HepG2 (cell line): ENCODE data around the gene AMOTL1. TPM values are rescaled to one million over a fixed set of nuclear protein-coding genes. Genes with fewer than 3 reads are reported as not detected.

ENCODE experiments used
- ATAC-seq: fragments of 200-7000 bp; cut with Tn5 transposase; 3 replicates; pipeline ENCODE4 v1.9.1; 2020; ENCODE audit warnings: mild to moderate bottlenecking, moderate library complexity
- BruUV-seq: library from RNA; stranded (reverse); fragments of 400-500 nt; replicated peaks from 2 replicates; lab custom pipeline; 2021; lab: Mats Ljungman, UMichigan
- CTCF ChIA-PET: fragments of 300-600 bp; formaldehyde crosslinking; extraction: SDS; loops from one replicate; lab custom pipeline; 2021; ENCODE audit warnings: low total read pairs, inconsistent platforms, low intra/inter-chr PET ratio; lab: Yijun Ruan, JAX
- POLR2A ChIA-PET: fragments of 350-600 bp; sonication (Branson Sonifier 250); formaldehyde crosslinking; loops from one replicate; lab custom pipeline; 2020; ENCODE audit warnings: antibody characterized with exemption, inconsistent platforms; lab: Yijun Ruan, JAX
- DNase-seq: peaks from one replicate; pipeline ENCODE4 v3.0.0-alpha.2; 2015; ENCODE audit warnings: low spot score
- FAIRE-seq: peaks from 3 replicates; lab custom pipeline; 2011; peaks lifted over from hg19 to GRCh38; lab: Jason Lieb, UNC
- H2AFZ ChIP-seq: one replicate; pipeline ENCODE4 v1.6.1; 2011; ENCODE audit warnings: low read length, inconsistent platforms
- H3K27ac ChIP-seq: fragments of 300-600 bp; 3 replicates; pipeline ENCODE4 v1.8.0; 2011; ENCODE audit warnings: mixed run types, mild to moderate bottlenecking, mixed read lengths, low read length, inconsistent platforms; ENCODE audit not compliant: insufficient read depth; ENCODE audit errors: extremely low read length
- H3K27me3 ChIP-seq, 2 experiments: fragments of 200-600 bp in 1 of 2; 2 replicates in 1 of 2; 3 replicates in 1 of 2; pipeline versions ENCODE4 v1.6.0 to v1.8.0; 2011; ENCODE audit warnings: low read length in 2 of 2, mild to moderate bottlenecking in 2 of 2, moderate library complexity in 2 of 2, inconsistent platforms in 1 of 2; ENCODE audit not compliant: insufficient read depth in 2 of 2, control insufficient read depth in 1 of 2
- H3K36me3 ChIP-seq, 2 experiments: fragments of 200-600 bp in 1 of 2; replicated peaks in 1 of 2; 2 replicates in 1 of 2; 3 replicates in 1 of 2; pipeline versions ENCODE4 v1.5.1 to v1.8.0; 2011; ENCODE audit warnings: low read length in 2 of 2, inconsistent platforms in 1 of 2; ENCODE audit not compliant: insufficient read depth in 2 of 2, control insufficient read depth in 1 of 2
- H3K4me1 ChIP-seq: 2 replicates; pipeline ENCODE4 v1.5.1; 2012; ENCODE audit warnings: low read length, inconsistent platforms; ENCODE audit not compliant: insufficient read depth
- H3K4me2 ChIP-seq: 2 replicates; pipeline ENCODE4 v1.6.0; 2011; ENCODE audit warnings: low read depth, low read length, inconsistent platforms
- H3K4me3 ChIP-seq, 3 experiments: fragments of 200-600 bp in 1 of 3; sonication (generic), shearing (Covaris generic) in 1 of 3; replicated peaks in 1 of 3; 2 replicates each; pipeline ENCODE4 v1.5.1; 2011 to 2016; ENCODE audit warnings: low read length in 3 of 3, inconsistent platforms in 2 of 3, low read depth in 2 of 3, mild to moderate bottlenecking in 2 of 3, control low read depth in 1 of 3, mixed read lengths in 1 of 3; ENCODE audit not compliant: insufficient read depth in 1 of 3
- H3K79me2 ChIP-seq: one replicate; pipeline ENCODE4 v1.6.1; 2011; ENCODE audit warnings: low read length, inconsistent platforms; ENCODE audit not compliant: insufficient read depth
- H3K9ac ChIP-seq: 2 replicates; pipeline ENCODE4 v1.6.0; 2011; ENCODE audit warnings: mild to moderate bottlenecking, low read depth, low read length, inconsistent platforms; ENCODE audit not compliant: insufficient read depth
- H3K9me3 ChIP-seq: 2 replicates; pipeline ENCODE4 v1.5.1; 2012; ENCODE audit warnings: mild to moderate bottlenecking, low read length
- H4K20me1 ChIP-seq: 2 replicates; pipeline ENCODE4 v1.6.0; 2011; ENCODE audit warnings: inconsistent platforms, mild to moderate bottlenecking, low read length, moderate library complexity; ENCODE audit not compliant: insufficient read depth
- IRF2 ChIP-seq: IDR thresholded peaks from 2 replicates; pipeline ENCODE4 v1.6.1; 2018; ENCODE audit warnings: missing genetic modification reagents, missing compliant biosample characterization
- KLF9 ChIP-seq: IDR thresholded peaks from 2 replicates; pipeline ENCODE4 v1.6.1; 2016; ENCODE audit warnings: low read depth
- MBD4 ChIP-seq: IDR thresholded peaks from 2 replicates; pipeline ENCODE4 v1.6.1; 2012; ENCODE audit warnings: low read length, inconsistent platforms, borderline replicate concordance
- PHF8 ChIP-seq: sonication (generic); formaldehyde crosslinking; IDR thresholded peaks from 2 replicates; pipeline ENCODE4 v1.5.0; 2020; ENCODE audit warnings: missing genetic modification reagents
- RFXANK ChIP-seq: IDR thresholded peaks from 2 replicates; pipeline ENCODE4 v1.6.1; 2016
- SETDB1 ChIP-seq: sonication (generic); formaldehyde crosslinking; IDR thresholded peaks from 2 replicates; pipeline ENCODE4 v1.5.1; 2020; ENCODE audit warnings: missing genetic modification reagents, mild to moderate bottlenecking, borderline replicate concordance
- SKI ChIP-seq: fragments of 450-650 bp; IDR thresholded peaks from one replicate; pipeline ENCODE4 v1.6.1; 2018; ENCODE audit warnings: mild to moderate bottlenecking; ENCODE audit not compliant: partially characterized antibody
- SMYD3 ChIP-seq: sonication (generic); formaldehyde crosslinking; IDR thresholded peaks from 2 replicates; pipeline ENCODE4 v1.8.1; 2023; ENCODE audit warnings: mild to moderate bottlenecking, missing genetic modification reagents
- ZBTB42 ChIP-seq: sonication (generic); formaldehyde crosslinking; IDR thresholded peaks from 2 replicates; pipeline ENCODE4 v1.5.0; 2020; ENCODE audit warnings: mild to moderate bottlenecking, missing genetic modification reagents
- ZFP36L1 ChIP-seq: sonication (generic); formaldehyde crosslinking; IDR thresholded peaks from 2 replicates; pipeline ENCODE4 v1.8.0; 2022; ENCODE audit warnings: mild to moderate bottlenecking, missing genetic modification reagents, moderate library complexity
- ZNF468 ChIP-seq: sonication (generic); formaldehyde crosslinking; IDR thresholded peaks from 2 replicates; pipeline ENCODE4 v1.8.0; 2022; ENCODE audit warnings: mild to moderate bottlenecking, moderate library complexity, missing genetic modification reagents
- WGBS: methylation state at CpG from one replicate; pipeline ENCODE4 v1.1.6; 2017; ENCODE audit warnings: low lambda C conversion rate; 5-methylcytosine and 5-hydroxymethylcytosine counted together
- in situ Hi-C: cut with HindIII; loops from 2 replicates; pipeline ENCODE4 v1.10.0; 2017; ENCODE audit warnings: low pct_unique_long_range_greater_than_20kb; ENCODE audit not compliant: extremely low pct_ligation_motif_present
- intact Hi-C: fragments of 100-400 bp; cut with micrococcal nuclease; formaldehyde crosslinking; loops from one replicate; pipeline ENCODE4 v1.10.0; 2022; ENCODE audit not compliant: unreplicated experiment
- polyA plus RNA-seq, 8 experiments: library from polyadenylated mRNA; depleted of rRNA in 3 of 8; stranded (reverse) in 7 of 8; unstranded in 1 of 8; fragments of >200 nt; fragmentation: Illumina TruSeq in 4 of 8; extraction: Trizol in 4 of 8; gene quantifications; 2 replicates each; pipeline versions ENCODE4 v1.2.1 to v1.2.3, GENCODE V29; 2011 to 2016; ENCODE audit warnings: low read depth in 4 of 8, missing spikeins in 1 of 8, mixed read lengths in 1 of 8; ENCODE audit not compliant: insufficient read depth in 1 of 8
- total RNA-seq, 5 experiments: library from RNA; depleted of rRNA; stranded (reverse); fragments of >200 nt; fragmentation: Illumina TruSeq; extraction: Trizol; gene quantifications; 2 replicates each; pipeline ENCODE4 v1.2.3, GENCODE V29; 2016; ENCODE audit warnings: low read depth in 1 of 5
- TF ChIP-seq, protein P1 (sequence below): sonication (generic); formaldehyde crosslinking; IDR thresholded peaks from 2 replicates; pipeline ENCODE4 v1.5.0; 2020; ENCODE audit warnings: mild to moderate bottlenecking, missing genetic modification reagents
- TF ChIP-seq, protein P2 (sequence below): sonication (generic); formaldehyde crosslinking; IDR thresholded peaks from 2 replicates; pipeline ENCODE4 v1.5.1; 2020; ENCODE audit warnings: mild to moderate bottlenecking, missing genetic modification reagents, borderline replicate concordance
- TF ChIP-seq, protein P3 (sequence below): sonication (generic); formaldehyde crosslinking; IDR thresholded peaks from 2 replicates; pipeline ENCODE4 v1.5.1; 2020; ENCODE audit warnings: mild to moderate bottlenecking, moderate library complexity, missing genetic modification reagents
- TF ChIP-seq, protein P4 (sequence below): sonication (generic); formaldehyde crosslinking; IDR thresholded peaks from 2 replicates; pipeline ENCODE4 v1.8.1; 2023; ENCODE audit warnings: mild to moderate bottlenecking, inconsistent platforms, moderate library complexity, missing genetic modification reagents, borderline replicate concordance
- TF ChIP-seq, protein P5 (sequence below): sonication (generic); formaldehyde crosslinking; IDR thresholded peaks from 2 replicates; pipeline ENCODE4 v1.5.0; 2020; ENCODE audit warnings: missing genetic modification reagents

The AMOTL1 gene
- total and polyA plus RNA-seq, 2 of the 13 experiments (the other 11 are each of a cell fraction or from before 2014, with no cell fraction given): 0.01 to 0.20 TPM

DNA sequence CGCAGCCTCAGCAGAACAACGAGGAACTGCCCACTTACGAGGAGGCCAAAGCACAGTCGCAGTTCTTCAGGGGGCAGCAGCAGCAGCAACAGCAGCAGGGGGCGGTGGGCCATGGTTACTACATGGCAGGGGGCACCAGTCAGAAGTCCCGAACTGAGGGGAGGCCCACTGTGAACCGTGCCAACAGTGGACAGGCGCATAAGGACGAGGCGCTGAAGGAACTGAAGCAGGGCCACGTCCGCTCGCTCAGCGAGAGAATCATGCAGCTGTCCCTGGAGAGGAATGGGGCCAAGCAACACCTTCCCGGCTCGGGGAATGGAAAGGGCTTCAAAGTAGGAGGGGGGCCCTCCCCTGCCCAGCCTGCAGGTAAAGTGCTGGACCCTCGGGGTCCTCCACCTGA, 31.6 kb downstream of the AMOTL1 start:
- Histone ChIP-seq H3K27ac (no peak overlapping the region), H3K9ac (no peak overlapping the region), H3K9me3 (no peaks in the 10 kb centered on the region), H3K79me2 (no peaks in the 10 kb centered on the region), H2AFZ (no peak overlapping the region), H3K27me3 (0 out of 5 replicates have a peak, but pooled peaks cover 0 to 5% of the 10 kb centered on the region in 2 experiments), H3K4me2 (no peak overlapping the region), H4K20me1 (no peaks in the 10 kb centered on the region), H3K4me3 (no peak overlapping the region), H3K36me3 (no peaks in the 10 kb centered on the region), H3K4me1 (no peaks in the 10 kb centered on the region)
- FAIRE-seq (no peak), DNase-seq (no peak), ATAC-seq (no peak)
- ChIA-PET POLR2A (no interaction called here), CTCF (no interaction called here)
- WGBS: 39% methylated on average over 16 of the region's 17 CpGs
- no TSS peak for BruUV-seq
- in situ Hi-C loops: no loop called here
- intact Hi-C loops: no loop called here
- TF ChIP-seq SETDB1 (CRISPR knock-in tag) (no peak), SKI (no peak), IRF2 (CRISPR knock-in tag) (no peak), SMYD3 (CRISPR knock-in tag) (no peak), KLF9 (CRISPR knock-in tag) (no peak), ZFP36L1 (no peak), ZNF468 (no peak), PHF8 (CRISPR knock-in tag) (no peak), ZBTB42 (no peak), MBD4 (no peak), RFXANK (no peak)
- TF ChIP-seq, protein P1, sequence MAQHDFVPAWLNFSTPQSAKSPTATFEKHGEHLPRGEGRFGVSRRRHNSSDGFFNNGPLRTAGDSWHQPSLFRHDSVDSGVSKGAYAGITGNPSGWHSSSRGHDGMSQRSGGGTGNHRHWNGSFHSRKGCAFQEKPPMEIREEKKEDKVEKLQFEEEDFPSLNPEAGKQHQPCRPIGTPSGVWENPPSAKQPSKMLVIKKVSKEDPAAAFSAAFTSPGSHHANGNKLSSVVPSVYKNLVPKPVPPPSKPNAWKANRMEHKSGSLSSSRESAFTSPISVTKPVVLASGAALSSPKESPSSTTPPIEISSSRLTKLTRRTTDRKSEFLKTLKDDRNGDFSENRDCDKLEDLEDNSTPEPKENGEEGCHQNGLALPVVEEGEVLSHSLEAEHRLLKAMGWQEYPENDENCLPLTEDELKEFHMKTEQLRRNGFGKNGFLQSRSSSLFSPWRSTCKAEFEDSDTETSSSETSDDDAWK: no peak
- TF ChIP-seq, protein P2, sequence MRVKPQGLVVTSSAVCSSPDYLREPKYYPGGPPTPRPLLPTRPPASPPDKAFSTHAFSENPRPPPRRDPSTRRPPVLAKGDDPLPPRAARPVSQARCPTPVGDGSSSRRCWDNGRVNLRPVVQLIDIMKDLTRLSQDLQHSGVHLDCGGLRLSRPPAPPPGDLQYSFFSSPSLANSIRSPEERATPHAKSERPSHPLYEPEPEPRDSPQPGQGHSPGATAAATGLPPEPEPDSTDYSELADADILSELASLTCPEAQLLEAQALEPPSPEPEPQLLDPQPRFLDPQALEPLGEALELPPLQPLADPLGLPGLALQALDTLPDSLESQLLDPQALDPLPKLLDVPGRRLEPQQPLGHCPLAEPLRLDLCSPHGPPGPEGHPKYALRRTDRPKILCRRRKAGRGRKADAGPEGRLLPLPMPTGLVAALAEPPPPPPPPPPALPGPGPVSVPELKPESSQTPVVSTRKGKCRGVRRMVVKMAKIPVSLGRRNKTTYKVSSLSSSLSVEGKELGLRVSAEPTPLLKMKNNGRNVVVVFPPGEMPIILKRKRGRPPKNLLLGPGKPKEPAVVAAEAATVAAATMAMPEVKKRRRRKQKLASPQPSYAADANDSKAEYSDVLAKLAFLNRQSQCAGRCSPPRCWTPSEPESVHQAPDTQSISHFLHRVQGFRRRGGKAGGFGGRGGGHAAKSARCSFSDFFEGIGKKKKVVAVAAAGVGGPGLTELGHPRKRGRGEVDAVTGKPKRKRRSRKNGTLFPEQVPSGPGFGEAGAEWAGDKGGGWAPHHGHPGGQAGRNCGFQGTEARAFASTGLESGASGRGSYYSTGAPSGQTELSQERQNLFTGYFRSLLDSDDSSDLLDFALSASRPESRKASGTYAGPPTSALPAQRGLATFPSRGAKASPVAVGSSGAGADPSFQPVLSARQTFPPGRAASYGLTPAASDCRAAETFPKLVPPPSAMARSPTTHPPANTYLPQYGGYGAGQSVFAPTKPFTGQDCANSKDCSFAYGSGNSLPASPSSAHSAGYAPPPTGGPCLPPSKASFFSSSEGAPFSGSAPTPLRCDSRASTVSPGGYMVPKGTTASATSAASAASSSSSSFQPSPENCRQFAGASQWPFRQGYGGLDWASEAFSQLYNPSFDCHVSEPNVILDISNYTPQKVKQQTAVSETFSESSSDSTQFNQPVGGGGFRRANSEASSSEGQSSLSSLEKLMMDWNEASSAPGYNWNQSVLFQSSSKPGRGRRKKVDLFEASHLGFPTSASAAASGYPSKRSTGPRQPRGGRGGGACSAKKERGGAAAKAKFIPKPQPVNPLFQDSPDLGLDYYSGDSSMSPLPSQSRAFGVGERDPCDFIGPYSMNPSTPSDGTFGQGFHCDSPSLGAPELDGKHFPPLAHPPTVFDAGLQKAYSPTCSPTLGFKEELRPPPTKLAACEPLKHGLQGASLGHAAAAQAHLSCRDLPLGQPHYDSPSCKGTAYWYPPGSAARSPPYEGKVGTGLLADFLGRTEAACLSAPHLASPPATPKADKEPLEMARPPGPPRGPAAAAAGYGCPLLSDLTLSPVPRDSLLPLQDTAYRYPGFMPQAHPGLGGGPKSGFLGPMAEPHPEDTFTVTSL: no peak
- TF ChIP-seq, protein P3, sequence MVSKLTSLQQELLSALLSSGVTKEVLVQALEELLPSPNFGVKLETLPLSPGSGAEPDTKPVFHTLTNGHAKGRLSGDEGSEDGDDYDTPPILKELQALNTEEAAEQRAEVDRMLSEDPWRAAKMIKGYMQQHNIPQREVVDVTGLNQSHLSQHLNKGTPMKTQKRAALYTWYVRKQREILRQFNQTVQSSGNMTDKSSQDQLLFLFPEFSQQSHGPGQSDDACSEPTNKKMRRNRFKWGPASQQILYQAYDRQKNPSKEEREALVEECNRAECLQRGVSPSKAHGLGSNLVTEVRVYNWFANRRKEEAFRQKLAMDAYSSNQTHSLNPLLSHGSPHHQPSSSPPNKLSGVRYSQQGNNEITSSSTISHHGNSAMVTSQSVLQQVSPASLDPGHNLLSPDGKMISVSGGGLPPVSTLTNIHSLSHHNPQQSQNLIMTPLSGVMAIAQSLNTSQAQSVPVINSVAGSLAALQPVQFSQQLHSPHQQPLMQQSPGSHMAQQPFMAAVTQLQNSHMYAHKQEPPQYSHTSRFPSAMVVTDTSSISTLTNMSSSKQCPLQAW (CRISPR knock-in tag): no peak
- TF ChIP-seq, protein P4, sequence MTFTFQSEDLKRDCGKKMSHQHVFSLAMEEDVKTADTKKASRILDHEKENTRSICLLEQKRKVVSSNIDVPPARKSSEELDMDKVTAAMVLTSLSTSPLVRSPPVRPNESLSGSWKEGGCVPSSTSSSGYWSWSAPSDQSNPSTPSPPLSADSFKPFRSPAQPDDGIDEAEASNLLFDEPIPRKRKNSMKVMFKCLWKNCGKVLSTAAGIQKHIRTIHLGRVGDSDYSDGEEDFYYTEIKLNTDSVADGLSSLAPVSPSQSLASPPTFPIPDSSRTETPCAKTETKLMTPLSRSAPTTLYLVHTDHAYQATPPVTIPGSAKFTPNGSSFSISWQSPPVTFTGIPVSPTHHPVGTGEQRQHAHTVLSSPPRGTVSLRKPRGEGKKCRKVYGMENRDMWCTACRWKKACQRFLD: no peak
- TF ChIP-seq, protein P5, sequence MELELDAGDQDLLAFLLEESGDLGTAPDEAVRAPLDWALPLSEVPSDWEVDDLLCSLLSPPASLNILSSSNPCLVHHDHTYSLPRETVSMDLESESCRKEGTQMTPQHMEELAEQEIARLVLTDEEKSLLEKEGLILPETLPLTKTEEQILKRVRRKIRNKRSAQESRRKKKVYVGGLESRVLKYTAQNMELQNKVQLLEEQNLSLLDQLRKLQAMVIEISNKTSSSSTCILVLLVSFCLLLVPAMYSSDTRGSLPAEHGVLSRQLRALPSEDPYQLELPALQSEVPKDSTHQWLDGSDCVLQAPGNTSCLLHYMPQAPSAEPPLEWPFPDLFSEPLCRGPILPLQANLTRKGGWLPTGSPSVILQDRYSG: no peak
